Esophagus squamous epithelium (tissue), 5 donors: ENCODE data around the gene ZNF519. TPM values are rescaled to one million over a fixed set of nuclear protein-coding genes. Genes with fewer than 3 reads are reported as not detected.
A peak's percentile ranks its signal among the peaks of the same experiment; 100 is the strongest.

Experiments
- DNase-seq: peaks from one replicate; lab custom pipeline; 2025; lab: John Stamatoyannopoulos, UW
- H3K27ac ChIP-seq, 4 donors: fragments of 200-600 bp; sonication (generic); one replicate each; pipeline ENCODE4 v1.5.1; 2016 to 2019; ENCODE audit warnings: mild to moderate bottlenecking in 1 of 4
- H3K27me3 ChIP-seq, 4 donors: fragments of 200-600 bp; sonication (generic); 1 replicate in 3 of 4; 2 replicates in 1 of 4; pipeline versions ENCODE4 v1.5.1 to v1.6.0; 2017 to 2021; ENCODE audit warnings: antibody characterized with exemption in 1 of 4
- H3K36me3 ChIP-seq, 3 donors: fragments of 200-600 bp; sonication (generic); one replicate each; pipeline ENCODE4 v1.5.1; 2016 to 2019
- H3K4me1 ChIP-seq, 3 donors: fragments of 200-600 bp; sonication (generic); one replicate each; pipeline ENCODE4 v1.5.1; 2017 to 2019
- H3K4me3 ChIP-seq, 4 donors: fragments of 200-600 bp; sonication (generic); 1 replicate in 3 of 4; 2 replicates in 1 of 4; pipeline ENCODE4 v1.5.1; 2016 to 2019; ENCODE audit warnings: mild to moderate bottlenecking in 2 of 4, moderate library complexity in 1 of 4
- H3K9me3 ChIP-seq, 3 donors: fragments of 200-600 bp; sonication (generic); one replicate each; pipeline ENCODE4 v1.5.1; 2016 to 2019
- CTCF ChIP-seq, 6 experiments: fragments of 450-650 bp in 4 of 6; fragments of 200-600 bp in 2 of 6; sonication (generic) in 2 of 6; IDR thresholded peaks; one replicate each; pipeline ENCODE4 v1.5.1; 2016 to 2019; ENCODE audit warnings: antibody characterized with exemption in 6 of 6, mild to moderate bottlenecking in 4 of 6, moderate library complexity in 4 of 6
- POLR2A ChIP-seq, 4 donors: fragments of 450-650 bp; IDR thresholded peaks; one replicate each; pipeline ENCODE4 v1.6.1; 2017; ENCODE audit warnings: antibody characterized with exemption in 4 of 4, mild to moderate bottlenecking in 4 of 4, moderate library complexity in 3 of 4
- WGBS, 2 donors: methylation state at CpG; one replicate each; pipeline ENCODE4 v1.1.5; 2018; 5-methylcytosine and 5-hydroxymethylcytosine counted together
- intact Hi-C: fragments of 100-400 bp; cut with DNase I; formaldehyde crosslinking; loops from one replicate; pipeline ENCODE4 v1.15.0; 2022
- total RNA-seq, 4 donors: library from RNA; depleted of rRNA; stranded (reverse); fragments of >200 nt; gene quantifications; one replicate each; pipeline ENCODE4 v1.1.0, GENCODE V29; 2016
- donor health status: DM: yes; HTN: yes; CAD: no.

ZNF519 gene
- total RNA-seq, 4 donors from 2014 or later = 3.6 to 15.4 (median 5.4) TPM

GRCh38 chr18:14093307-14093915, 38.8 kb downstream of the ZNF519 start:
- H3K27me3 ChIP-seq = no peaks in the 10 kb centered on the region
- H3K27ac ChIP-seq = no peak overlapping the region
- H3K36me3 ChIP-seq = peaks cover 0 to 12% (median 0%) of the 10 kb centered on the region in 3 donors
- H3K9me3 ChIP-seq = no peaks in the 10 kb centered on the region
- 44 to 70% methylated on average over 1 of the region's 1 CpG for WGBS, 2 donors
- no peaks in the 10 kb centered on the region for H3K4me1 ChIP-seq
- TF ChIP-seq POLR2A (IDR thresholded peaks at IDR 0.05) = no peak
- no peak for TF ChIP-seq CTCF (IDR thresholded peaks at IDR 0.05)
- intact Hi-C loops = no loop called here
- DNase-seq = no peak
- no peak overlapping the region for H3K4me3 ChIP-seq

DNA sequence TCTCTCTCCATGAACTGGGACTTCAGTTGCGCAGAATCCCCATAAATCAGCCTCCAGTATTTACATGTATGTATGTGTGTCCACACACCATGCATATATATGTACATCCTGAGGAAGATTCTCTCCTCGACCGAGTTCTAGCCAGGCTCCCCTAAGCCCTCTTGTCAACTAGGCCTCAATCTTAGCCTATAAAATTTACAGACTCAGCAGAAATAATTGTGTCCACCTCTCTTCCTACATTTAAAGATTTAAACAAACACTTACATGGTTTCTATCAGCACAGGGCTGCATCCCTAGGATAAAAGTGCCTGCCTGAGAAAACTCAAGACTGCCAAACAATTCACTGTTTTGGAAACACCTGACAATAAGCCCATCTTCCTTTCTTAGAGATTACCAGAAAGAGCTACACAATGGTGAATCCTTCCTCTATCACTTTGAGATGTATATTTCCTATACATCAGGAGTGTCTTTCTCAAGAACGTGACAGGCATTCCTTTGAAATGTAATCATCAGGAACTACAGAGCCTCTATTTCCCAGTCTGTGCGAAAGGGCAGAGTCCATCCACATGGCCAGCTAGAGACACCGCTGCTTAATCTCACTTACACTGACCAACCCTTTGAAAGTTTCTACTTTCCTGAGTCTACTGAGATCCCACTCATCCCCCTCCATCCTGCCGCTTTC, 39.5 kb downstream of the ZNF519 start:
- H3K4me1 ChIP-seq = no peaks in the 10 kb centered on the region
- TF ChIP-seq POLR2A (IDR thresholded peaks at IDR 0.05) = no peak
- no peak for TF ChIP-seq CTCF (IDR thresholded peaks at IDR 0.05)
- intact Hi-C loops = no loop called here
- 83 to 94% methylated on average over 7 of the region's 7 CpGs for WGBS, 2 donors
- peaks cover 0 to 12% (median 0%) of the 10 kb centered on the region in 3 donors for H3K36me3 ChIP-seq
- no peak for DNase-seq
- H3K4me3 ChIP-seq = no peak overlapping the region
- H3K27me3 ChIP-seq = no peaks in the 10 kb centered on the region
- H3K9me3 ChIP-seq = no peaks in the 10 kb centered on the region
- H3K27ac ChIP-seq = no peak overlapping the region

DNA sequence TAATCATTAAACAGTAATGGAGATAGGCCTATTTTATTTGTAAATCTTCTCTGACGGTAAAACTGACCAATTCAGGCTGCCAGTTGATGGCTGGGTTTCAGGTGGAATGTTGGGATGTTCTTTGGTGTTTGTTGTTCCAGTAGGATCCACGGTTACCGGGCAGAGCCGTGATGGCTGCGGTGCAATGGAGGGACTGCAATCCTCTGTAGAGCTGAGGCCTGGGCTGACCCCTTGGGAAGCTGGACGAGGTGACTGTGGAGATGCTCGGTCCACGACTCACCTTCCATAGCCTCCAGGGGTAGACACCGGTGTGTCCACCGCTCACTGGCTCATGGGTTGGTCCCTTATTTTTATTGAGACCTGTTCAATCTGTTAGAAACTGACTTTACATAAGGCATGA, 42.5 kb downstream of the ZNF519 start:
- Histone ChIP-seq H3K27ac (no peak overlapping the region), H3K27me3 (no peaks in the 10 kb centered on the region), H3K4me3 (no peak overlapping the region), H3K36me3 (no peaks in the 10 kb centered on the region), H3K4me1 (peaks cover 0 to 3% (median 0%) of the 10 kb centered on the region in 3 donors), H3K9me3 (no peaks in the 10 kb centered on the region)
- TF ChIP-seq POLR2A (IDR thresholded peaks at IDR 0.05) (no peak), CTCF (IDR thresholded peaks at IDR 0.05) (no peak)
- DNase-seq = no peak
- 88 to 95% methylated on average over 9 to 10 of the region's 10 CpGs for WGBS, 2 donors
- intact Hi-C loops = no loop called here

- TF ChIP-seq CTCF (IDR thresholded peaks at IDR 0.05) = no peak
- TF ChIP-seq POLR2A (IDR thresholded peaks at IDR 0.05) = no peak
- Histone ChIP-seq H3K9me3 (no peaks in the 10 kb centered on the region), H3K36me3 (no peaks in the 10 kb centered on the region), H3K4me1 (peaks cover 0 to 3% (median 0%) of the 10 kb centered on the region in 3 donors), H3K27me3 (no peaks in the 10 kb centered on the region), H3K4me3 (no peak overlapping the region), H3K27ac (no peak overlapping the region)
- DNase-seq = no peak
- intact Hi-C loops = no loop called here
- WGBS, 2 donors = 80 to 83% methylated on average over 2 of the region's 2 CpGs
Observed at GRCh38 chr18:14089191-14089590, 43.0 kb downstream of the ZNF519 start.

GRCh38 chr18:14086458-14087231, 45.6 kb downstream of the ZNF519 start:
- peaks cover 0 to 3% (median 0%) of the 10 kb centered on the region in 3 donors for H3K4me1 ChIP-seq
- H3K36me3 ChIP-seq = no peaks in the 10 kb centered on the region
- H3K27ac ChIP-seq = no peak overlapping the region
- TF ChIP-seq CTCF (IDR thresholded peaks at IDR 0.05) = peak in 5 of 6 experiments; percentile 27 to 58 (median 34)
- TF ChIP-seq POLR2A (IDR thresholded peaks at IDR 0.05) = no peak
- intact Hi-C loops = no loop called here
- no peaks in the 10 kb centered on the region for H3K27me3 ChIP-seq
- 45% methylated on average over 6 of the region's 9 CpGs for WGBS, 2 donors
- H3K9me3 ChIP-seq = no peaks in the 10 kb centered on the region
- H3K4me3 ChIP-seq = no peak overlapping the region
- DNase-seq = no peak
